B cell (primary cell): ENCODE data around the gene SLC9A6. TPM values are rescaled to one million over a fixed set of nuclear protein-coding genes. Genes with fewer than 3 reads are reported as not detected.

Experiments used
- ATAC-seq: fragments of 200-7000 bp; cut with Tn5 transposase; one replicate; pipeline ENCODE4 v1.10.0; 2021; ENCODE audit warnings: low read depth, mild to moderate bottlenecking, moderate number of reproducible peaks, moderate library complexity
- CTCF ChIA-PET: fragments of 350-600 bp; sonication (Branson Sonifier 250); formaldehyde crosslinking; loops from one replicate; lab custom pipeline; 2021; ENCODE audit warnings: antibody characterized with exemption, inconsistent platforms; lab: Charles Lee
- POLR2A ChIA-PET: fragments of 350-600 bp; sonication (Branson Sonifier 250); formaldehyde crosslinking; loops from one replicate; lab custom pipeline; 2021; ENCODE audit warnings: antibody characterized with exemption; lab: Charles Lee
- DNase-seq: peaks from one replicate; pipeline ENCODE4 v3.0.0; 2013
- H2AFZ ChIP-seq: 2 replicates; pipeline ENCODE4 v1.6.1; 2012; ENCODE audit warnings: mild to moderate bottlenecking, low read depth, low read length; ENCODE audit not compliant: insufficient read depth, poor library complexity, severe bottlenecking
- H3K27ac ChIP-seq, 2 donors: 1 replicate in 1 of 2; 2 replicates in 1 of 2; pipeline ENCODE4 v1.5.1; 2012 to 2013; ENCODE audit warnings: low read length in 2 of 2, mild to moderate bottlenecking in 2 of 2, moderate library complexity in 1 of 2
- H3K27me3 ChIP-seq, 4 experiments: fragments of 200-600 bp in 1 of 4; sonication (generic) in 1 of 4; replicated peaks in 1 of 4; 1 replicate in 2 of 4; 2 replicates in 2 of 4; pipeline versions ENCODE4 v1.6.1 to v1.7.0; 2013 to 2016; ENCODE audit warnings: low read length in 3 of 4, mild to moderate bottlenecking in 2 of 4, mixed read lengths in 1 of 4, moderate library complexity in 1 of 4; ENCODE audit not compliant: insufficient read depth in 4 of 4, control insufficient read depth in 3 of 4; ENCODE audit errors: control extremely low read depth in 1 of 4
- H3K36me3 ChIP-seq, 2 experiments: replicated peaks in 1 of 2; 1 replicate in 1 of 2; 2 replicates in 1 of 2; pipeline versions ENCODE4 v1.6.1 to v1.7.1; 2013; ENCODE audit warnings: low read length in 1 of 2; ENCODE audit not compliant: insufficient read depth in 2 of 2, control insufficient read depth in 1 of 2; ENCODE audit errors: control extremely low read depth in 1 of 2, extremely low read depth in 1 of 2
- H3K4me1 ChIP-seq, 2 donors: fragments of 200-600 bp in 1 of 2; sonication (generic) in 1 of 2; 1 replicate in 1 of 2; 2 replicates in 1 of 2; pipeline versions ENCODE4 v1.5.1 to v1.6.1; 2013 to 2017; ENCODE audit warnings: low read length in 2 of 2; ENCODE audit not compliant: control insufficient read depth in 2 of 2, insufficient read depth in 2 of 2
- H3K4me2 ChIP-seq: replicated peaks from 2 replicates; pipeline ENCODE3; 2012; ENCODE audit warnings: mild to moderate bottlenecking, low read depth, low read length; ENCODE audit not compliant: poor library complexity, severe bottlenecking
- H3K4me3 ChIP-seq, 5 experiments: fragments of 200-600 bp in 1 of 5; sonication (generic) in 1 of 5; 1 replicate in 3 of 5; 2 replicates in 2 of 5; pipeline versions ENCODE4 v1.5.1 to v1.7.0; 2011 to 2016; ENCODE audit warnings: low read length in 4 of 5, mild to moderate bottlenecking in 4 of 5, low read depth in 2 of 5, control low read depth in 1 of 5, moderate library complexity in 1 of 5; ENCODE audit not compliant: insufficient read depth in 1 of 5; ENCODE audit errors: control extremely low read depth in 1 of 5, extremely low read depth in 1 of 5
- H3K79me2 ChIP-seq: fragments of 200-600 bp; sonication (generic); one replicate; pipeline ENCODE4 v1.6.0; 2016; ENCODE audit warnings: low read length; ENCODE audit not compliant: control insufficient read depth, insufficient read depth
- H3K9ac ChIP-seq: fragments of 200-600 bp; sonication (generic); 2 replicates; pipeline ENCODE4 v1.6.1; 2017; ENCODE audit warnings: mild to moderate bottlenecking, low read length, moderate library complexity
- H3K9me3 ChIP-seq, 3 donors: one replicate each; pipeline versions ENCODE4 v1.6.1 to v1.7.1; 2013; ENCODE audit warnings: low read length in 2 of 3; ENCODE audit not compliant: control insufficient read depth in 2 of 3, insufficient read depth in 1 of 3; ENCODE audit errors: control extremely low read depth in 1 of 3
- H4K20me1 ChIP-seq: 2 replicates; pipeline ENCODE4 v1.6.0; 2012; ENCODE audit warnings: mild to moderate bottlenecking, low read length; ENCODE audit not compliant: insufficient read depth, control insufficient read depth, poor library complexity, severe bottlenecking
- H3K27ac Mint-ChIP-seq: one replicate; pipeline ENCODE4 v1.8.0; 2021; ENCODE audit warnings: mixed read lengths
- H3K27me3 Mint-ChIP-seq: one replicate; pipeline ENCODE4 v1.8.0; 2021; ENCODE audit warnings: mixed read lengths
- H3K4me1 Mint-ChIP-seq: one replicate; pipeline ENCODE4 v1.8.0; 2021; ENCODE audit warnings: mixed read lengths
- H3K4me3 Mint-ChIP-seq: one replicate; pipeline ENCODE4 v1.8.0; 2021; ENCODE audit warnings: mixed read lengths
- H3K9me3 Mint-ChIP-seq: one replicate; pipeline ENCODE4 v1.8.0; 2022; ENCODE audit warnings: mixed read lengths; ENCODE audit not compliant: insufficient read depth
- EZH2 ChIP-seq: IDR thresholded peaks from 2 replicates; pipeline ENCODE4 v1.6.1; 2012; ENCODE audit warnings: borderline replicate concordance, low read depth, mild to moderate bottlenecking, moderate library complexity, low read length; ENCODE audit not compliant: insufficient read depth, poor library complexity, severe bottlenecking
- WGBS: methylation state at CpG from one replicate; pipeline ENCODE4 v1.1.5; 2013; ENCODE audit warnings: missing lambda C conversion rate; ENCODE audit not compliant: insufficient coverage; 5-methylcytosine and 5-hydroxymethylcytosine counted together
- intact Hi-C: fragments of 100-400 bp; cut with micrococcal nuclease; formaldehyde crosslinking; loops from one replicate; pipeline ENCODE4 v1.10.0; 2022
- polyA plus RNA-seq: library from polyadenylated mRNA; depleted of rRNA; stranded (reverse); fragments of >200 nt; gene quantifications from 2 replicates; pipeline ENCODE4 v1.2.3, GENCODE V29; 2012
- total RNA-seq, 2 donors: library from RNA; stranded (reverse); fragments of 120-200 nt in 1 of 2; gene quantifications; 1 replicate in 1 of 2; 2 replicates in 1 of 2; pipeline versions ENCODE4 v1.2.3 to v1.2.4, GENCODE V29; 2013 to 2022
- TF ChIP-seq, protein P1 (sequence below): fragments of 200-600 bp; IDR thresholded peaks from one replicate; pipeline ENCODE4 v1.8.0; 2022; ENCODE audit warnings: antibody characterized with exemption, mild to moderate bottlenecking

SLC9A6 gene
- total and polyA plus RNA-seq, 2 donors (not counting 1 experiment from before 2014, with no cell fraction given), result 3.1 to 14.5 TPM

- Mint-ChIP-seq H3K27me3 (no peaks in the 10 kb centered on the region), H3K27ac (peak overlapping the region; percentile 83), H3K4me3 (peak overlapping the region; percentile 91), H3K4me1 (peaks cover 43% of the 10 kb centered on the region), H3K9me3 (no peaks in the 10 kb centered on the region)
- Histone ChIP-seq H3K4me3 (peak overlapping the region in 2 of 5 experiments; percentile 65 to 81), H3K79me2 (peaks cover 5% of the 10 kb centered on the region), H3K9ac (peak overlapping the region; percentile 78), H3K27me3 (no peaks in the 10 kb centered on the region), H3K4me2 (peak overlapping the region; percentile 80), H3K4me1 (peaks cover 23 to 33% of the 10 kb centered on the region in 2 donors), H3K36me3 (no peaks in the 10 kb centered on the region), H3K9me3 (no peaks in the 10 kb centered on the region), H2AFZ (peak overlapping the region; percentile 85), H3K27ac (peak overlapping the region; percentile 62 to 66), H4K20me1 (no peaks in the 10 kb centered on the region)
- TF ChIP-seq, protein P1, sequence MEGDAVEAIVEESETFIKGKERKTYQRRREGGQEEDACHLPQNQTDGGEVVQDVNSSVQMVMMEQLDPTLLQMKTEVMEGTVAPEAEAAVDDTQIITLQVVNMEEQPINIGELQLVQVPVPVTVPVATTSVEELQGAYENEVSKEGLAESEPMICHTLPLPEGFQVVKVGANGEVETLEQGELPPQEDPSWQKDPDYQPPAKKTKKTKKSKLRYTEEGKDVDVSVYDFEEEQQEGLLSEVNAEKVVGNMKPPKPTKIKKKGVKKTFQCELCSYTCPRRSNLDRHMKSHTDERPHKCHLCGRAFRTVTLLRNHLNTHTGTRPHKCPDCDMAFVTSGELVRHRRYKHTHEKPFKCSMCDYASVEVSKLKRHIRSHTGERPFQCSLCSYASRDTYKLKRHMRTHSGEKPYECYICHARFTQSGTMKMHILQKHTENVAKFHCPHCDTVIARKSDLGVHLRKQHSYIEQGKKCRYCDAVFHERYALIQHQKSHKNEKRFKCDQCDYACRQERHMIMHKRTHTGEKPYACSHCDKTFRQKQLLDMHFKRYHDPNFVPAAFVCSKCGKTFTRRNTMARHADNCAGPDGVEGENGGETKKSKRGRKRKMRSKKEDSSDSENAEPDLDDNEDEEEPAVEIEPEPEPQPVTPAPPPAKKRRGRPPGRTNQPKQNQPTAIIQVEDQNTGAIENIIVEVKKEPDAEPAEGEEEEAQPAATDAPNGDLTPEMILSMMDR, result no peak
- TF ChIP-seq EZH2, result no peak
- intact Hi-C loops, result no loop called here
- no CpG with 5 or more reads among the region's 2 CpGs for whole genome bisulfite sequencing
- DNase-seq (no peak), ATAC-seq (no peak)
- ChIA-PET CTCF (interaction anchor here (0.8 kb wide), 1 partner anchor 44 kb away, joined by 3 read pairs; no protein-coding TSS in a partner anchor), POLR2A (no interaction called here)
These were observed 979 bp upstream of the SLC9A6 start for GRCh38 chrX:135984256-135984655.

GRCh38 chrX:135984791-135985156 lies 461 bp upstream of the SLC9A6 start:
- peak overlapping the region; percentile 83 for H3K27ac Mint-ChIP-seq
- Histone ChIP-seq H3K27ac (peak overlapping the region; percentile 62 to 66), H3K4me3 (peak overlapping the region; percentile 65 to 81 (median 77)), H4K20me1 (no peaks in the 10 kb centered on the region), H3K27me3 (no peaks in the 10 kb centered on the region), H3K4me1 (peaks cover 23 to 33% of the 10 kb centered on the region in 2 donors), H3K4me2 (peak overlapping the region; percentile 80), H3K36me3 (no peaks in the 10 kb centered on the region), H3K9ac (peak overlapping the region; percentile 78), H3K9me3 (no peaks in the 10 kb centered on the region), H2AFZ (peak overlapping the region; percentile 85), H3K79me2 (peaks cover 5% of the 10 kb centered on the region)
- DNase-seq, result peak; percentile 9
- WGBS, result no CpG with 5 or more reads among the region's 7 CpGs
- H3K4me1 Mint-ChIP-seq, result peaks cover 43% of the 10 kb centered on the region
- ATAC-seq, result no peak
- intact Hi-C loops, result loop anchor here (1.0 to 5.0 kb wide), 4 partner anchors 10 to 513 kb away; partner anchors contain the start of genes FHL1, HTATSF1 and INTS6L
- peak overlapping the region; percentile 91 for H3K4me3 Mint-ChIP-seq
- no peak for TF ChIP-seq EZH2
- TF ChIP-seq, protein P1, result no peak
- ChIA-PET POLR2A (no interaction called here), CTCF (interaction anchor here (0.8 kb wide), 1 partner anchor 44 kb away, joined by 3 read pairs; no protein-coding TSS in a partner anchor)
- H3K27me3 Mint-ChIP-seq, result no peaks in the 10 kb centered on the region
- no peaks in the 10 kb centered on the region for H3K9me3 Mint-ChIP-seq
